GM21723 (cell line): Measurements from ENCODE around the gene THEM5.
"Not testable (repeated sequence)": the region's sequence is repeated elsewhere in the genome, so short reads cannot be mapped to it uniquely, and the experiment has no call there.

Source experiments
- ATAC-seq: cut with Tn5 transposase; IDR thresholded peaks from one replicate; pipeline ENCODE4 v1.9.1; 2021; ENCODE audit warnings: mild to moderate bottlenecking, moderate library complexity; ENCODE audit not compliant: unreplicated experiment

The THEM5 gene

DNA sequence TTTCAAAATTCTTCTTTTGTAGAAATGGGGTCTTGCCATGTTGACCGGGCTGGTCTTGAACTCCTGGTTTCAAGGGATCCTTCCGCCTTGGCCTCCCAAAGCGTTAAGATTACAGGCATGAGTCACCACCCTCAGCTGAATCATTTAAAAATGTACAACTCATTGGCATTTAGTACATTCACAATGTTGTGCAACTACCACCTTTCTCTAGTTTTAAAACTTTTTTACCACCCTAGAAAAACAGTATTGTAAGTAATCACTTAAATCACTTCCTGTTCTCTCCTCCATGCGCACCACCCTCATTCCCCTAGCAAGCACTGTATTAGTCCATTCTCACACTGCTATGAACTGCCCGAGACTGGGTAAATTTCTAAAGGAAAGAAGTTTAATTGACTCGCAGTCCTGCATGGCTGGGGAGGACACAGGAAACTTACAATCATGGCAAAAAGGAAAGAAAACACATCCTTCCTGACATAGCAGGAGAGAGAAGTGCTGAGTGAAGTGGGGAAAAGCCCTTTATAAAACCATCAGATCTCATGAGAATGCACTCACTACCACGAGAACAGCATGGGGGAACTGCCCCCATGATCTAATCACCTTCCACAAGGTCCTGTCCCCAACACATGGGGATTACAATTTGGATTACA lies 14.4 kb upstream of the THEM5 start:
- no peak for ATAC-seq

DNA sequence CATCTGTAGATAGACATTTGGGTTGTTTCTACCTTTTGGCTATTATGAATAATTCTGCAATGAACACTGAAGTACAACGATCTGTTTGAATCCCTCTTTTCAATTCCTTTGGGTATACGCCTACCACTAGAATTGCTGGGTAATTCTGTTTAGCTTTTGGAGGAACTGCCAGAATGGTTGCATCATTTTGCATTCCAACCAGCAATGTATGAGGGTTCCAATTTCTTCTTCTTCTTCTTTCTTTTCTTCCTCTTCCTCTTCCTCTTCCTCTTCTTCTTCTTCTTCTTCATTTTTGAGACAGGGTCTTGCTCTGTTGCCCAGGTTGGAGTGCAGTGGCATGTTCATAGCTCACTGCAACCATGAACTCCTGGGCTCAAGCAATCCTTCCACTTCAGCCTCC lies 13.8 kb upstream of the THEM5 start:
- ATAC-seq: no peak

DNA sequence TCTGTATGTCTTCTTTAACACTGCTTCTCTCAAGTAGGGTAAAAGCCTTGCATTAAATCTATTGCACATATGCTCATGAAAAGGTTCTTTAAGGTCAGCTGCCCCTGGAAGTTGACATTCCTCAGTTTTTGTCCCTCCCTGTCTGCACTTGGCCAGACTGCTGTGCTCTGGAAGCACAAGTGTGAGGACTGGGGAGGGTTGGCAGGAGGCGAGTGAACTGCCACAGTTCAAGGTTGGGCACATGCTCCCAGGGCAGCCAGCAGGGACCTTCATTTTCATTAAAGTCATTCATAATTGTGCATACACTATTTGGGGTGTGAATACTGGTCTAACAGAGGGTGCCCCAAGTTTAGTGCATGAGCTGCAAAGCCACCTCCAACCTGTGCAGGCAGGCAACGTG lies 10.9 kb upstream of the THEM5 start:
- ATAC-seq: no peak

DNA sequence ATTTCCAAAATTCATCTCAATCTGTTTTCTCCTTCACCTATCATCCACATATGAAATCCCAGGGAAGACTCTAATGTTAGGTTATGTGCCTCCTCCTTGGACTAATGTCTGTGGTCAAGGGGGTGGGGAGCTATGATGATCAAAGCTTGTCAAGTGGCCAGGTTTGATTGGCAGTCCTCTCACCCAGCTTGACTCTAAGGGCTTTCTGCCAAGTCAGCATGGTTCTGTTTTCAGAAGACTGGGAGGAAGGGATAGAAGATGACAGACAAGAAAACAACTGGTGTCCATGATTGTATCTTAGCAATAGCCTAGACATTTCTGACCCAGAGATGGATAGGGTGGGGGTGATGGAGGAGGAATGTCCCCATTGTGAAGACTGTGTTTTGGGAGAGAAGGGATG lies 9.1 kb upstream of the THEM5 start:
- no peak for ATAC-seq

DNA sequence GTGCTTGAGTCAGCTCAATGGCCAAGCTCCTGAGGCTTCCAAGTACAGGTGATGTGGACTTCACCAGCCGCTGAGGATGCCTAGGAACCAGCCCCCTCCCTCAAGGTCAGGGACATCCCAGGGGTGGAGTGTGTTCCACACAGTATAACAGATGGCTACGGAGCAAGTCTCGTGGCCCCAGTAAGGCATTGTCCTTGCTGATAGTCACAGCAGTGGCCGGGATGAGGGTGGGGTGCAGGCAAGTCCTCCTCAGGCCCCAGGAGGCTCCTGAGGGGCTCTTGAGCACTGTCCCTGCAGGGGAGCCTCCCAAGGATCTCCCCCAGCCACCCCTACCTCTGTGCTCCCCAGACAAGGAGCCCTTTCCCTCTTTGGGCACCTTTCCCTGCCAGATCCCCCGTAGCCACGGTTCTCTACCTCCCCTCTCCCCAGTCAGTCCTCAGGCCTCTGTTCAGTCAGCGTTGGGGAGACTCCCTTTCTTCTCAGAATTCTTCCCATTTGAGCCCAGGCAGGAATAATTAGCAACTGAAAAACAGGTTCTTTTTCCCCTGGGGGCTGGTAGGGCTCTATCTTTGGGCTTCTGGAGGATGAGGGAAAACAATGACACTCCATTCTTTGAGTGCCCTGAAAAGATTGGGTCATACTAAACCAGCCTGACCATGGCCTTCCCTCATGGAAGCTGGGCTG lies 7.1 kb upstream of the THEM5 start:
- no peak for ATAC-seq

DNA sequence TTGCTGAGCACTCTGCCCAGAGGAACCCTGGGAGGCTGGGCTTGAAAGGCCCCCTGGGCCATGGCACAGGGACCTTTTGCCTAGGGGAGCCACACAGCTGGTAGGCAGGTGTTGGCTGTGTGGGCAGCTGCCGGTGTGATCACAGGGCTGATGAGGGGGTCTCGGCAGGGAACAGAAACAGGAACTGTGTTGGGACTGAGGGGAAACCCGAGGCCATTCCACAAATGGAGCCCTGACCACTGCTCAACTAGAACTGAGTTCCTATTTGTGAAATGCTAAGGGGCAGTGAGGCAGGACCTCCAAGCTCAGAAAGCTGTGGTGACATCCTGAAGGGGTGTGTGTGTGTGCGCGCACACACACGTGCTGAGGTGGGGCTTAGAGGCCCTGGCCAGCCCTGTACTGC lies 6.4 kb upstream of the THEM5 start:
- no peak for ATAC-seq

DNA sequence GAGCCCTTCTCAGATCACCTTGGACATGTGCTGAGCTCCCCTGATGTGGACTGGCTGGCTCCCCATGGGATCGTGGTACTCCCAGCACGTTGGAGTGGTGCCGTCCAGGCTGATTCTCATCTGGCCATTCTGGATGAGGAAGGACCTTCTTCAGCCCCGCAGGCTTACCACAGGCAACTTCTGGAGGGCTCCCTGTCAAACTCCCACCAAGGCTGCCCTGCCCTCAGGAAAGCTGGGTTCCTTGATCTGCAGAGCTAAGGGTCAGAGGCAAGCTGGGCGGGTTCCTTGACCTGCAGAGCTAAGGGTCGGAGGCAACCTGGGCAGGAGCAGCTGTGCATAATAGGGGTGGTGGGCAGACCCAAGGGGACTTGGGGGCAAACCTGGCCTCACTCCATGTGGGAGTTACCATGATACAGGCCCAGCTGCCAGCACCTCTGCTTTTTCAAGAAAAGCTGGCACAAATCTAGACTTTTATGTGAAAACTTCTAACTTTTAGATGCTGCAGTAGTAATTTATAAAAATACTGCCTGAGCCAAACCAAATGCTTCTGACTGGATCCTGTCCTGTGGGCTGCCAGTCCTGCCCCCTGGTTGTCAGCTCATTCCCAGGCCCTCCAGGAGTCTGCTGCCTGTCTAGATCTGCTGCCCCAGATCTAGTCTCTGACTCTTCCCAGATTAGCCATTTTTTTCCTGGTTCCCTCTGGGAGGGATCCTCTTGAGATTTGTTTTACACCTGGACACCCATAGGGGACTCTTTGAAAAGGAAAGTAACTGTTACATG lies 5.6 kb upstream of the THEM5 start:
- no peak for ATAC-seq

DNA sequence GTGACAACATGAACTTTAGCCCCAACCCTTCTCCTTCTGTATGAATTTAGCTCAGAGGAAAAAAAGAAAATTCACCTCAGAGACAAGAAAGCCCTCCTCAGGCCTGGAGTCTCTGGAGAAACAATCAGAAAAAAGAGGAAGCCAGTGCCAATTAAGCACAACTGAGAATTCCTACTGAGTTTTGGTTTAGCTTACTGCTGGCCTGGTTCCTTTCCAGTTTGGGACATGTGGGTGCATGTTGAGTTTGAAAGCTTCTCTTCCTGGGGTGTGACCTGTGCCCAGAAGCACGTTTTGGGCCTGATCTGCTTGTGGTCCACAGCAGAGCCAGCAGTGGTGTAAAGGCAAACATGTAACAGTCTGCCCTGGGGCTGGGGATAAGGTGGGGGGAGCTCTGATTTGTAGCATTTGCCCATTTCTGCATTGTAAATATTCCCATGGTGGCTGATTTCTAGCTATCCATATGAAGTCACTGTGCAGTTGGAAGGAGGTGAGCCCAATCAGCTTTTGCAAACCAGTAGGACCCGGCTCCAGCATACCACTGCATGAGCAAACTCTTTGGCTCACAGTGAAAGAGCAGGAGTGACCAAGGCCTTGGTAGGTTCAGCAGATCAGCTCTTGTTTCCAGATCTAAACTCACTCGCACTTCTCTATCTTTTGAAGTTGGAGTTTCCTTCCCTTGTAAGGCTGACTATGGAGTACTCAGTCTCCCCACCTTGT lies 4.7 kb upstream of the THEM5 start:
- ATAC-seq: no peak

DNA sequence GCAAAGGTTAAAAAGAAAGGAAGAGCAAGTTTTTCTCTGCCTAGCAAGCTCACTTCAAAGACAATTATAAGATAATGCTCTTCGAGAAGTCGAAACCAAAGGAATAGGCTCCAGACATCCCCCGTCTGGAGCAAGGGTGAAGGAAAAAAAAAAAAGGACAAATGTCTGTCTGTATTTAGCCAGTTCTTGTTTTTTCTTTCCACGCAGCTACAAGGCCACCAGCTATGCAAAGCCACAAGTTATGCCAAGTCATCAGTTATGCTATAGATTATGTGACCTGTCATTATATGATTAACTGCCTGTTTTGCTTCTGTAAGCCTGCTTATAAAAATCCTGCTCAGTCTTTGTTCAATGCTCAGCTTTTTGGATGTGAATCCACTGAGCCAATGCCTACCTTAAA lies 2.4 kb upstream of the THEM5 start:
- no peak for ATAC-seq

DNA sequence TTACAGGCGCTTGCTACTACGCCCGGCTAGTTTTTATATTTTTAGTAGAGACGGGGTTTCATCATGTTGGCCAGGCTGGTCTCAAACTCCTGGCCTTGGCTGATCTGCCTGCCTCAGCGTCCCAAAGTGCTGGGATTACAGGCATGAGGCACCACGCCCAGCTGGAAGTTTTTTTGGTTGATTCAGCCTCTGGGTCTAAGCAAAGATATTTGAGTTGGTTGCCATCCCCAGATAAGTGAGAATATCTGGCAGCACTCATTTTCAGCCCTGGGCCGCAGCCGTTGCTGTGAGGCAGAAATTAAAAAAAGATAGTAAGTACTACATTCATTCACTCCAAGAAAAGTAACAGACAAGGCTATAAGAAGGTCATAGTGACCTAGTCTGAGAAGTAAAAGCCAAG lies 2.0 kb upstream of the THEM5 start:
- ATAC-seq: not testable (repeated sequence)

DNA sequence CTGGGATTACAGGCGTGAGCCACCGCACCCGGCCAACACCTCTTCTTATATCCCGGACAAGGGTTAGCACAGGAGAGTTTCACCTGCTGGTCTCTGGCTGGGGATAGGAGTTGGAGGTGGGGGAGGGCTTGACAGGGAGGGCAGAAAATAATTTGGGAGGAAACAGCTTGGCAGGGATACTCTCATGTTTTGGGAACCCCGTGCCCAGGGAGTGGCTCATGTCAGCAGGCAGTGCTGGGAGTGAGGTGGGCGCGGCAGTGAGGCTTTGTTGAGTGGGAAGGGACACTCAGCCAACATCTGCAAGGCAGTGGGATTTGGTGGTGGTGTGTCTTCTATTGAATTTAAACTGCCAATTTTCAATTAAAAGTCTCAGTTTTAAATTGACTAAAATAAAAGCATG lies 1.1 kb upstream of the THEM5 start:
- no peak for ATAC-seq

DNA sequence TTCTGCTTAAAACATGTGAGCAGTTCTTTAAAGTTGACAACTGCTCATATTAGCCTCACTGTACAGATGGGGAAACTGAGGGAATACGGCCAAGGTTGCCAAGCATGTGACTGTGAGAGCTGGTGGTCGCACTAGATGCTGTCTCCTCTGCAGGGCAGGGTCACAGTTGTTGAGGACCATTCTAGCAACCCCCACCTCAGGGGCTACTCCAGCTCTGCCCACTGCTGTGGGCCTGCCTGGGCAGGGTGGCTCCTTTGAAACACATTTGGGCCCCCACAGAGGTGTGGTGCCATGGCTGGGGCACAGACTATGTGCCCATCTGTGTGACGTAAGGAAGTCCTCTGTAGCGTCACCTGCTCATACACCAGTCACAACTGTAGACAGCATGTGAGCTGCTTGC lies 779 bp downstream of the THEM5 start:
- ATAC-seq: no peak

DNA sequence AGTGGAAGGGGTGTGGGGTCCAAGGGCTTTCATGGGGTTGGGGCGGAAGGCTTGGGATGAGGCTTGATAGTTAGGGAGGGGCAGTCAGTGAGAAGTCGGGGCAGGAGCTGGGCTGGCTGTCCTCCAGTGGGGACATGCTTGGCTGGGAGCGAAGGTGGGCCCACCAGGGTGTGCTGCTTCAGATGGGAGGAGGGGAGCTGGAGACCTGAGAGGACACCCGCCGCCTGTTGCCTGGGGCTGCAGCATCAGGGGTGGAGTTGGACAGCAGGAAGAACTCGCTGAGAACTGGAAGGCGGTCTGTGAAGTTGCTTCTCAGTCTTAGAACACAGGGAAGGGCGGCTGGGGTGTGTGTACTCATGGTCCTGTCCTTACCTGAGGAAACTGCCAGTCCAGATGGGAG lies 1.6 kb downstream of the THEM5 start:
- ATAC-seq: no peak

DNA sequence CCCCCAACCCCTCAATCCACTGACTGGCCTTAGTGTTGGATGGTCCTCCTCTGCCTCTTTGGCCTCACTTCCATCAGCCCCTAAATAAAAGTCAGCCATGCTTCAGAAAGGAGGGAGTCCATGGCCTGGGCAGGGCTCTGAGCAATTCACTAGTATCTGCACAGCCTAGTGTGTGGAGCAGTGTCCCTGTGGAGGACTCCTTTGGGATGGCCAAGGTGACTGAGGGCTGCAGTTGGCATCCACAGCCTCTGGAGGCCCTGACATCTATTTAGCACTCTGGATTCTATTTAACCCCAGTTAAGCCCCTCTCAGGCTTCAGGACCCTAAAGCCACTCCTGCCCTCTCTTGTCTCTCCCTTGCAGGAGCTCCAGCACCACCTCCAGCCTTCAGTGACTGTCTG lies 3.6 kb downstream of the THEM5 start:
- ATAC-seq: no peak

DNA sequence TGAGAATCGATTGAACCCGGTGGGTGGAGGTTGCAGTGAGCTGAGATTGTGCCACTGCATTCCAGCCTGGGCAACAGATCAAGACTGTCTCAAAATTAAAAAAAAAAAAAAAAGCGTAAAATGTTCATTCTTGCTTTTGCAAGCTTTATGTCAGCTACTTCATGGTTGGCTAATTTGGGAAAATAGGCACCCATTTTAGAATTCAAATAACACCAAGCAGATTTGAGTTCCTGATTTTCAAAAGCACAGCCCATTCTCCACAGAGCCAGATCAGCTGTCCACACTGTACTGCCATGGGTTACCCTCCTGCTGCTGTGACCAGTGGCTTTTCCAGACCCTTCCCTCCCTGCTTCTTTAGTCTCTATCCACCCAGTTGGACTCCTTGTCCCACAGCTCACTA lies 4.4 kb downstream of the THEM5 start:
- no peak for ATAC-seq

DNA sequence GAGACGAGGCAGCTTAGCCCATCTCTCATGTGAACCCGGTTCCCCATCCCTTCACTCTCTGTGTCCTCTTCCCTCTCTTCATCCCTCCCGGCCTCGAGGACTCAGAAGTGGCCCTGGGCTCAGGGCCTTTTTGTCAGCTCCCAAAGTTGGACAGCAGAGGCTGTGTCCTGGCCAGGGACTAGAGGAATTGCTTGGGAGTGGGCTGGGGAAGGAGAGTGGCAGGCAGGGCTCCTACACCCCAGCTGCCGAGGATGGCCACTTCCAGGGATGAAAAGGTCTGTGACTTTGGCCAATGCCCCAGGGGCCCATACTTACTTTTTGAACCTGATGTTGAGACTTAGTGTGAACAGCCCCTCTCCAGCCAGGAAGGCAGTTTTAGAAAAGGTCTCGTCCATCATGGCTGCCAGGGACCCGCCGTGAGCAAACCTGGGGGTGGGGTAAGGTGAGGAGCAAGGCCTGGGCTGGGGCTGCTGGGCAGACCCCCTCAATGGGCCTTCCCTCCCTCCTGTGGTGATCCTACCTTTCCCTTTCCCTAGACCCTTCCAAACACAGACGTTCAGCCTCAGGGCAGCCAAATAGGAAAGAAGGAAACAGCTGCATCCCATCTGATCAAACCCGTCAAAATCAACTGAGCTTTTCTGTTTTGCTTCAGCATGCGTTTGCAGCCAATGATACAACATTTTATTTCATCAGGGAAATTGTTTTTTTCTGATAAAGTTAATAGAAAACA lies 5.5 kb downstream of the THEM5 start:
- ATAC-seq: no peak

DNA sequence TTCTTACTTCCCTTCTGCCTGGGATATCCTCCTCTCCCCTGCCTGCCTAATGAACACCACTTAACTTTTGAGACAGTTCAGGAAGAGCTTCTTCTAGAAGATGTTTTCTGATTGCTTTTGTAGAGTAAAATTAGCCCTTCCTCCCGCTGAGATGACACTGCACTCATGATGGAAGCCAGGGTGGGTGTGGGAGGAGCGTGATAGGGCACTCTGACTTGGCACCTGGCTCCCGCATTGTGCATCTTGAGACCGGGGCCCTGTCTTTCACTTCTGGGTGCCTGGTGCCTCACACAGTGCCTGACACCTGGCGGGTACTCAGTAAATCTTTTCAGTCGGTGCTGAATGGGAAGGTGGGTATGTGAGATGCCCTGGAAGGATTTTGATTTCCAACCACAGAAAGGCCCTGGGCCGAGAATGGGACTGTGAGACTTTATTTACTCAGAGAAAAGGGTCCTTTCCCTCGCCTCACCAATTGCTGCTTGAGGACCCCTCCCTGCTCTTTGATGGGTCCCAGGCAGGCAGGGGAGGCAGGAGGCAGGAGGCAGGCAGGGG lies 6.8 kb downstream of the THEM5 start:
- ATAC-seq: no peak

DNA sequence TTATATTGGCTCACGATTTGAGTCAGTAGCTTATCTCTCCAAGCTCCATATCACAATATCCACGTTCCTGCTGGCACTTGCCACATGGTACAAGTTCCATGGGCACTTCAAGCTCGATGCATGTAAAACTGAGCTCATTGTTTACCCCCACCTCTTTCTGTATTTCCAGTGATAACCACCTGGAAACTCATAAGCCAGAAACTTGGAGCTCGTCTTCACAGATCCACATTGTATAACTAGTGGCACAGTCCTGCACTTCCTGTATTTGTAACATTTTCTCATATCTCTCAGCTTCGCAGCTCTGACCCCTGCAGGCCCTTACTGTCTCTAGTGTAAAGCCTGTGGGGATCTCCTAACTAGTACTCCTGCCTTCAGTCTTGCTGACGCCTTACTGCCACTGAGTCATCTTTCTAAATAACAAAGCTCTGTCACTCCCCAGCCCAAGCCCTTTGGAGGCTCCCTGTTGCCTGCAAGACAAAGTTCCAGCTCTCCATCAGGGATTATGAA lies 7.4 kb downstream of the THEM5 start:
- ATAC-seq: no peak

DNA sequence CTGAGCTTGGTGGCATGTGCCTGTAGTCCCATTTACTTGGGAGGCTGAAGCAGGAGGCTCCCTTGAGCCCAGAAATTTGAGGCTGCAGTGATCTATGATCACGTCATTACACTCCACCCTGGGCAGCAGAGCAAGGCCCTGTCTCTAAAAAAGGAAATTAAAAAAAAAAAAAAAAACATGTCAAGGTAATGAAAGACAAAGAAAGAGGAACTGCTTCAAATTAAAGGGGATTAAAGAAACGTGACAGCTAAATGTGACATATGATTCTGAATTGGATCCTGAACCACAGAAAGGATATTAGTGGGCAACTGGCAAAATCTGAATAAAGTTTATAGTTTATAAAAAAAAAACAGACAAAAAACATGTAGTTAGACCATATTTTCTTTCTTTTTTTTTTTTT lies 10.1 kb downstream of the THEM5 start:
- no peak for ATAC-seq

DNA sequence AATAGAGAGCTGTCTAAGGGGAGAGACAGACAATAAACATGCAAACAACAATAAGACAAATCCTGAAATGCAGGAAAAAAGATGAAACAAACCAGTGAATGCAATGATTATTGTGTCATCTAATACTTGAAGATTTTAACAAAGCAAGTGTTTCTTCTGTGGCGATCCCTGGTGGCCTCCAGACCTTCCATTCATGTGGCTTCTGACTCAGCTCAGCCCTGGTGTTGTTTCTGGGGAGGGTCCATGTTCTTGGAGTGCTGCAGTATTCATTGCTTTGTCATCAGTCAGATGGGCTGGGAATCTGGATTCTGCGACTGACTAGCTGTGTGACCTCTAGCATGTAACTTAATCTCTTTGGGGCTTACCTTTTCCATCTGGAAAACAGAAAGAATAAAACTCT lies 12.4 kb downstream of the THEM5 start:
- no peak for ATAC-seq
